Measurements from ENCODE around the gene TMEM212.
"Not testable (repeated sequence)": the region's sequence is repeated elsewhere in the genome, so short reads cannot be mapped to it uniquely, and the experiment has no call there.

The TMEM212 gene

GRCh38 chr3:171834461-171834801, 8.7 kb upstream of the TMEM212 start:
- DNase-seq (ENCODE audit: low spot score) = no peak

- DNase-seq (ENCODE audit: low spot score) = no peak
Observed at GRCh38 chr3:171835116-171835515, 8.0 kb upstream of the TMEM212 start.

DNA sequence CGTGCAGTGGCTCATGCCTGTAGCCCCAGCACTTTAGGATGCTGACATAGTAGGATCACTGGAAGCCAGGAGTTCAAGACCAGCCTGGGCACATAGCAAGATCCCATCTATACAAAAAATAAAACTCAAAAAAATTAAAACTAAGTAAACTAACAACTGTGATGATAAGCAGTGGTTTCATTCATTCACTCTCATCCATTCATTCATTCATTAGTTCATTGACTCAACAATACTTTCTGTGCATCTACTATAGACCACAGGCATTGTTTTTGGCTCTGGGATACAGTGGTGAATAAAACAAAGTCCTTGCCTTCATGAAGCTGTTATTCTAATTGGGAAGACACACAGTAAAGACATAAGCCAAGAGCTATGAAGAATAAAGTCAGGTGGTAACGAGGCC, 7.5 kb upstream of the TMEM212 start:
- no peak for DNase-seq (ENCODE audit: low spot score)

DNA sequence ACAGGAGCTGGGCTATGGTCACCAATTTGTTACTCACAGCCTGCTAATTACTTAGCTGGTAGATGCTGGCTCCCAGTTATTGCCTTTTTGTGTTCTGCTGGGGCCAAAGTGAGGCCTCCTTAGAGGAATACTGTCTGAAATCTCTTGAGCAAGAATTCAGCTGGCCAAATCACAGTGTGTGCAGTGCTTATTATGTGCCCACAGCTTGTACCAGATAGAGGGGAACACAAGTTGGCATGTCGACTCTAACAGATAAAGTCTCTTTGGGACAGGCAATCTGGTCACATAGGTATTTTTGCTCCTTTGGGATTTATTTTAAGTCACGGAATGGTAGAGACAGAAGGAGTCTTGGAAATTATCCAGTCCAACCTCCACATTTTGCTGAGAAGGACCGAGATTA, 6.3 kb upstream of the TMEM212 start:
- no peak for DNase-seq (ENCODE audit: low spot score)

DNA sequence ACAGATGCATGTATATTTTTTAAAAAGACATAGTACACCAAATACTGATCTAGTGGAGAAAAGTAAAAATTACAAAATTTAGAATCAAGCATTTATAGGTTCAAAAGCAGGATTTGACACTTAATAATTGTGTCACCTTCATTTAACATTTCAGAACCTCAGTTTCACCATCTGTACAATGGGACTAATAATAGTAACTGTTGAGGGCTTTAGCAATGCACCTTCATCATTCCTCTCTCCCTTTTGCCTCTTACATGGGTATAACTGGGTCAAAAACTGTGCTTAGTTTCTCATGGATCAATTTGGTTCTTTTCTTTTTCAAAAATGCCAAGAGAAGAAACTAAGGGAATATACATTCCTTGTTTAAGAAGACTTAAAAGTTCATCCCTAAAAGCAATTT, 5.5 kb upstream of the TMEM212 start:
- DNase-seq (ENCODE audit: low spot score) = no peak

DNA sequence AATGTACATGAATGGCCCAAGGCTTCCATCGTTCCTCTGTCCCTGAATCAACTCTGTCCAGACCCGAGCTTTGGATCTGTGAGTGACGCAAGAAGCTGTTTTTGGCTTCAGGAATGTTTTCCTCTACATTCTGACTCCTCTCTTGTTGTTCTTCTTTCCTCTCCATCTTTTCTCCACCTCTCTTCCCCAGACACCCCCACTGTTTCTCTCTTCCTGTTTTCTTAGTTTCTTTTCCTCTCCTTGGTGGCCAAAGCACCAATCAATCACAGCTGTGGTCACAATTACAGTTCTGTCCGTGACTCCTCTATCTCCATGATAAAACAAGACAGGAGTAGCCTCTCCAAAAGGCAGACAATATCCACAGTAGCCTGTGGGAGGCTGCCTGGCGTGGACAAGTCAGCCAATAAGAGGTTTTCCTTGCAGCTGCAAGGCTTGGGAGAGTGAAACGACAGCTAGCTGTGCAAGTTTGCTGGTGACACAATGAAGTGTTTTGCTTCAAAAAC, 4.9 kb upstream of the TMEM212 start:
- DNase-seq (ENCODE audit: low spot score) = no peak

DNA sequence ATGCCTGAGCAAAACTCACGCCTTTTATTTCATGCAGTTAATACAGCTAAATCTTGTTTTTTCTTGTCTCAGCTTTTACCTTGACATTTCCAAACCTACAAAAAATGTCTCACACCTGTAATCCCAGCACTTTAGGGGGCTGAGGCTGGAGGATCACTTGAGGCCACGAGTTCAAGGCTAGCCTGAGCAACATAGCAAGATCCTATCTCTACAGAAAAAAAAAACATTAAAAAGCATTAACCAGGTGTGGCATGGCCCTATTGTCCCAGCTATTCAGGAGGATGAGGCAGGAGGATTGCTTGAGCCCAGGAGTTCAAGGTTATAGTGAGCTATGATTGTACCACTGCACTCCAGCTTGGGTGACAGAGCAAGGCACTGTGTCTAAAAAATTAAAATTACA, 3.9 kb upstream of the TMEM212 start:
- no peak for DNase-seq (ENCODE audit: low spot score)

DNA sequence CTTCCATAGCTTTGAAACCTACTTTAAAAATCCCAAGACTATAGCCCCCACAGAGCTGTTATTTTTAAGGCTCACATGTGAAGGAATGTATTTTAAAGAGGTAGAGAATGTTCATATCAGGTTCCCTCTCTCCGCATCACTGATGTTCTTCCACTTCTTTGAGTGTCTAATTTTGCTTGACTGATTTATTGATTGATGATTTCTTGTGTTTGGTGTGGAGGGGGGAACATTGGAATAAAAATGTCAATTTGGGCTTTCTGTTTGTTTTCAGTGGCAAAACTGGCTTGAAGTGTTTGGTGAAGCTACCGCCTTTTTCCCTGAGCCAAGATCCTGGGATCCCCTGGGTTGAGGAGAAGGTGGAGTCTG, 2.7 kb upstream of the TMEM212 start:
- no peak for DNase-seq (ENCODE audit: low spot score)

- no peak for DNase-seq (ENCODE audit: low spot score)
Observed at GRCh38 chr3:171840811-171841619, 2.1 kb upstream of the TMEM212 start.

DNA sequence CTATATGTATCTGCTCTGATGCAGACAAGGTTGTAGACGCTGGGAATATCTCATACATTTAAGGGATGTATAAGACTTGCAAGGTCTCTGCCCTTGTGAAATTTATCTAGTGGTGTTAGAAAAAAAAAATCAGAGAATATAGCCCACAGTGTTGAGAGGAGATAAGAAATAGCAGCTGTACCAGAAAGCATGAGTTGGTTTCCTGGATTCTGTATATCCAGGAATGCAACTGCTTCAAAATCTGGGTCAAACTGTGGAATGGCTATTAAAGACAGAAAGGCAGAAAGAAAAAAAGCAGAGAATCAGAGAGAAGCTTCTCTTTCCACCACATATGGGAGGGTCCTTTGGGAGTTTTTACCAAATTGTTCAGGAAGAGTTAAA, 1.5 kb upstream of the TMEM212 start:
- DNase-seq (ENCODE audit: low spot score) = no peak

- DNase-seq (ENCODE audit: low spot score) = no peak
Observed at GRCh38 chr3:171844873-171845272, 1.7 kb downstream of the TMEM212 start.

DNA sequence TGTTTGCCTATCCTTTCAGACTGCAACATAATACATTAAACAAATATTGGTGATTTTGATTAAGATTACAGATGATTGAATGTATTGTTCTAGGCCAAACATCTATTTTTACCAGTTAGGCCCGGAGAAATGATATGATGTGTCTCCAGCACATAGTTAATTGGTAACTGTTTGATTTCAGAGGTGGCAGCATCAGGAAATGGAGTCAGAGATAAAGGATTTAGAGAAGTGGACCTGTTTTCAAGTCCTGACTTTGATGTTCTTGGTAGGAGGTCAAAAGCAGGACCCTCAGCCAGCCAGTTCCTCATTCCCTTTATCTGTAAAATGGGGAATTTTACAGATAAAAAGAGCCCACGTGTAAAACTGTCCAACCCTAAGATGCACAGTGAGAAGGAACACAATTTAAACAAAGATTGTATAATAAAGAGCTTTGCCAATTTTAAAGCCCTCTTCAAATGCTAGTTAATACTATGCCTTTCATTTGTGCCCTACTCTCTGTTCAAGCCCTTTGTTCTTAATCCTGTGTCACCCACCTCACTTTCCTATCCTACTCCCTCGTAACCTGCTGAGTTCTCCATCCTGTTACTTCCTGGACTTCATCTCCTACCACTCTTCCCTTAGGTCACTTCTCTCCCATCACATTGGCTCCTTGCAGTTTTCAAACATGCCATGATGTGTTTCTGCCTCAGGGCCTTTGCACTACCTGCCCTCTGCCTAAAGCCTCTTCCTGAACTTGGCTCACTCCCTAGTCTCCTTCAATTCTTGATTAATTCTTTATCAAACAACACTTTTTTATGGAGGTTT, 2.5 kb downstream of the TMEM212 start:
- DNase-seq (ENCODE audit: low spot score) = no peak

DNA sequence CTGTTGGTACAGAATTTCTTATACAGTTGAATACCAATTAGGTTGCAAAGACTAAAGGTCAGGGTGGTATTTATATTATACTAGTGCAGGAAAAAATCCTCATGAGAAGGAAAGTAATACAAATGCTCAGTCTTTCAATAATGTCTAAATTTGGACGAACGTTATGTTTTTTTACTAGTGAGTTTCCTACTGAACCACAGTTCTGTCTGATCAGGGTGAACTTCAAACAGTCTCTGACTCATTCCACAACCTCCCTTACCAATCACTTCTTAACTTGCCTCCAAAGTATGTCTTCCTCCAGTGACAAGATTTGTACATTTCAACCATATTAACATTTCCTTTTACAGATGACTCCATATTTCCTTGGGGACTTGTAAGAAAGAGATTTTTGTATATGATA, 3.4 kb downstream of the TMEM212 start:
- no peak for DNase-seq (ENCODE audit: low spot score)

DNA sequence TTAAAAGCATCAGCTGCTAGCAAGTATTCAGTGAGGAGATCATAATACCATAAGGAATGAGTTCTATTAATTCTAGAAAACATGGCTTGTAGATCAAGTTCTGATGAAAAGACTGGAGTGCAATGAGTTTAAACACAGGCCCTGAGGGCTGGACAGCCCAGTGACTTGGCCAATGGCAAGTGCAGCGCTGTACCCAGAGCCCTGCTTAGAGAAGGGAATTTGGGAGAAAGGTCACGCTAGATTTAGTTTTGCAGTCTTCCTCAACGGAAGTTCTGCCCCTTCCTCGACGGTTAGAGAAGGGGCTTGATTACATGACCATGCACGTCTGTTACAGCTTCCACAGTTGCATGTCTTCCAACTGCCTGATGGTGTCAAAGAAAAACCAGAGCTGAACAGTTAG, 4.0 kb downstream of the TMEM212 start:
- DNase-seq (ENCODE audit: low spot score) = no peak

DNA sequence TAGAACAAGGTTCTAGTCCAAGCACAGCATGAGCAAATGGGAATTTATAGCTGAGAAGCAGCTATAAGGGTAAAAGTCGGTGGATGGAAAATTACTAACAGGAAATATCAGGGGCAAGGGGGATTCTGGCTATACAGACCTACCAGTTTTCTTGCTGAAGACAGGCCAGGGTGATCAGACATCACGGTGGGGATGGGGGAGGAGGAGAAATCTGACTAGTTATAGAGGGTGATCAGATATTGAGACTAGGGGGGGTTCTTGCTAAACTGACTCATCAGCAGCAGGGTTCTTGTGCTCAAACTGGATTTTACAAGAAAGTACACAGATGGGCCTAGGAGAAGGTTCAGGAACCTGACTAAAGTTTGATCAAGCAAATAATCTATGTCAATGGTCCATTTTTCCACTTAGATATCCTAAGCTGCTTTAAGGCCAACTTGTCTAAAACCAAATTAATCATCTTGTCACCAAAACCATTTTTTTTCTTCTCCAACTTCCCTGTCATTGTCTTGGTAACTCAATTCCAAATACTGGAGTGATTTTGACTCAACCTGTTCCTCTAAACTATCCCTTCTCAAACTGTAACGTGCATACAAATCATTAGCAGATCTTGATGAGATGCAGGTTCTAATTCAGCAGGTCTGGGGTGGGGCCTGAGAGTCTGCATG, 4.6 kb downstream of the TMEM212 start:
- no peak for DNase-seq (ENCODE audit: low spot score)

GRCh38 chr3:171849617-171850319, 6.6 kb downstream of the TMEM212 start:
- DNase-seq (ENCODE audit: low spot score) = no peak

- DNase-seq (ENCODE audit: low spot score) = no peak
Observed at GRCh38 chr3:171850320-171850959, 7.3 kb downstream of the TMEM212 start.

DNA sequence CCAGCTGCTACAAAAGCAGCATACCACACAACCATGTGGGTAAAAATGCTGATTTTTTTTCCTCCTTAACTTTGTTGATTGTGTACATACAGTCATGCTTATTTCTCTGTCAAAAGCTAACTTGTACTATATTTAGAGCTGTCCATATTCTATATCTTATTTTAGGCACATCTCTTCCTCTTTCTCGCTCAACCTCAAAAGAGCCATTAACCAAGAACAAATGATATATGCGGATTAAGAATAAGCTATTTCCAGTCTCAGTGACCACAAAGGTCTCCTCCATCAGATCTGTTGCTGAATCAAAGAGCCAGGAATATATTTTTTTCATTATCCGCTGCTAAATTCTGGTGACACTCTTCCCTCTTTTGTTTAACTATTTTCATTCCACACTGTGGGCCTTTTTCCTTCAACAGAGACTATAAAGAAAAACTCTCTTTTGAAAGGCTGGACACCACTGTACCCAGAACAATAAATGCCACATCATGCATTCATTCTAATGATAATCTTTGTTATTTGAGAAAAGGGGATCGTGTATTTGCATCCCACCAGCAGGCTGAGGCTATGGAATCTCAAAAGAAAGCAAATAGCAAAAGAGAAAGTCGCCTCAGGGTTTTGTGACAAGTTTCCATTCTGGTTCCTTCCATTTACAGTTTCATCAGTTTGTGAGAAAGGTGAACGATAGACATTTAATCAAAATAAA, 8.0 kb downstream of the TMEM212 start:
- no peak for DNase-seq (ENCODE audit: low spot score)

- DNase-seq (ENCODE audit: low spot score) = no peak
Observed at GRCh38 chr3:171851660-171852058, 8.5 kb downstream of the TMEM212 start.

- no peak for DNase-seq (ENCODE audit: low spot score)
Observed at GRCh38 chr3:171854649-171855305, 11.6 kb downstream of the TMEM212 start.

DNA sequence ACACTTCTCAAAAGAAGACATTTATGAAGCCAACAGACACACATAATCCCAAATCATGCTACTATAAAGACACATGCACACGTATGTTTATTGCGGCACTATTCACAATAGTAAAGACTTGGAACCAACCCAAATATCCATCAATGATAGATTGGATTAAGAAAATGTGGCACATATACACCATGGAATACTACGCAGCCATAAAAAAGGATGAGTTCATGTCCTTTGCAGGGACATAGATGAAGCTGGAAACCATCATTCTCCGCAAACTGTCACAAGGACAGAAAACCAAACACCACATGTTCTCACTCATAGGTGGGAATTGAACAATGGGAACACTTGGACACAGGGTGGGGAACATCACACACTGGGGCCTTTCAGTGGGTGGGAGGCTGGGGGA, 15.6 kb downstream of the TMEM212 start:
- DNase-seq (ENCODE audit: low spot score) = not testable (repeated sequence)

All from CD4-positive, alpha-beta T cell treated with Interleukin-6 at 100 ng/mL for 8 hours (primary cell).